Epithelial cell of prostate (primary cell): ENCODE measurements around the gene MVB12B.

Experiments used
- DNase-seq: peaks from one replicate; pipeline ENCODE4 v3.0.0-alpha.2; 2011; ENCODE audit warnings: low read depth, low spot score
- H3K27ac ChIP-seq: fragments of 450-650 bp; 2 replicates; pipeline ENCODE4 v1.5.1; 2017; ENCODE audit warnings: mild to moderate bottlenecking

The MVB12B gene

DNA sequence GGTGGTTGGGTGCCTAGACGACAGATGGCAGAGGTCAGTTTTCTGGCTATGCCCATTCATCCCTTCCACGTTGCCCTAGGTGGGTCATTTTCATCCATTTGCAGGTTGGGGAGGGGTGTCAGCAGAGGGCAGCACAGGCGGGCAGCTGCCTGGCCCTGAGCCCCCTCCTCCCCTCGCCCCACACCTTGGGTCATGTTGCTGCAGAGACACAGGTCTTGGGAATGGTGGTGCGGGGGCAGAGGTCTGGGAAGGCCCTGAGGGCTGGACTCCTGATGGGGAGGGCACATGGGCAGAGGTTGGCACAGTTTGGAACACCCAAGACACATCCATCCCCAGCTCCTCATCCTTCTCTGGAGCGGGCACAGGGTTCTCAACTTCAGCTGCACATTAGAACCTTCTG is 183.9 kb downstream of the MVB12B start:
- H3K27ac ChIP-seq: no peak overlapping the region
- DNase-seq: no peak

DNA sequence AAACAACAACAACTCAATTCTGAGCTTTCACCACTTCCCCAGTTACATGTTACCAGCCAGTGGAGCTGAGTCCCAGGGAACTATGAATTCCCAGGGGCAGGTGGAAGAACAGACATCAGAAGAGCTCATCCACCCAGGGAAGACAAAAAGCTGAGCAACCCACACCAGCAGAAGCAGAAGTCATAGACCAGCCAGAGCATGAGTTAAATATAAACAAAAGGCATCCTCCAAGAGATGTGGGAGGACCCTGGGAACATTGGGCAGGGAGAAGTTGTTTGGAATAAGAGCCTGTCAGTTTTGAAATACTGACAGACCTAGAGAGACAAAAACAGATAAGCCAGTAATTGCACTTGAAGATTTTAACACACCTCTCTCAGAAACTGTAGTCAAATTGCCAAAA is 184.8 kb downstream of the MVB12B start:
- no peak overlapping the region for H3K27ac ChIP-seq
- no peak for DNase-seq

DNA sequence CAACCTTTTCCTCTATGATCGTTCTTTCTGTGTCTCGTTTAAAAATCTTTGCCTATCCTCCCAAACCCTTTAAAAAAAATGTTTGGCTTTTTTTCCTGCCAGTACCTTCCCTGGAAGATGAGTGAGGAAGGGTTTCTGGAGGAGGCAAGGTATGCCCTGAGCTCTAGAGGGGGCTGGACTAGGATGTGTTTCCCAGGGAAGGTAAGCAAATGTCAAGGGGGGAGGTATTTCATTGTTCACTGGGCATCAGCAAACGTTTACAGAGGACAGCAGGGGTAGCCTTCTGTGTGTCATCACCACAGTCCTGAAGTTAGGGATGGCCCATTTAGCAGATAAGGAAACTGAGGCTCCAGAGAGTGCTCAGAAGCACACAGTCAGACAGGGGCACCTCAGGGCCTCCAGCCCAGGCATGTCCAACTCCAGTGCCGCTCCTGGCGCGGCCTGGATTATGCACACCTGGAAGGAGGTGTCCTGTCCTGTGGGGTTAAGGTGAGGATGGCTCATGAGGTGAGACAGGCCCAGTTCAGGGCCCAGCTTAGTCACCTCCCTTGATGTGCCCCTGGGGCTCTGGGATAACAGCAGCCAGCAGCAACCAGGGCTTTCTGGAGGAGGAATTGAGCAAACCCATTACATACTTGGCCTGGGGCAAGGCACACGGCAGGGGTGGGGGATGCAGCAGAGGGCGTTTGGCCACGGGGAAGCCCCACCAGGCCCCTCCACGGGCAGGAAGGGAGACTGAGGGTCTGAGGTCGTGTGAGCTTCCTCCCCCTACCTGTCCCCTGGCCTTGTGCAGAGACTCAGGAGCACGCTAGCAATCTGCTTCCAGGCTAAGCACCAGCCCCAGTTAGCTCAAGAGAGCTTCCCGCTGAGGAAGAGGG is 186.8 kb downstream of the MVB12B start:
- DNase-seq: no peak
- no peak overlapping the region for H3K27ac ChIP-seq

DNA sequence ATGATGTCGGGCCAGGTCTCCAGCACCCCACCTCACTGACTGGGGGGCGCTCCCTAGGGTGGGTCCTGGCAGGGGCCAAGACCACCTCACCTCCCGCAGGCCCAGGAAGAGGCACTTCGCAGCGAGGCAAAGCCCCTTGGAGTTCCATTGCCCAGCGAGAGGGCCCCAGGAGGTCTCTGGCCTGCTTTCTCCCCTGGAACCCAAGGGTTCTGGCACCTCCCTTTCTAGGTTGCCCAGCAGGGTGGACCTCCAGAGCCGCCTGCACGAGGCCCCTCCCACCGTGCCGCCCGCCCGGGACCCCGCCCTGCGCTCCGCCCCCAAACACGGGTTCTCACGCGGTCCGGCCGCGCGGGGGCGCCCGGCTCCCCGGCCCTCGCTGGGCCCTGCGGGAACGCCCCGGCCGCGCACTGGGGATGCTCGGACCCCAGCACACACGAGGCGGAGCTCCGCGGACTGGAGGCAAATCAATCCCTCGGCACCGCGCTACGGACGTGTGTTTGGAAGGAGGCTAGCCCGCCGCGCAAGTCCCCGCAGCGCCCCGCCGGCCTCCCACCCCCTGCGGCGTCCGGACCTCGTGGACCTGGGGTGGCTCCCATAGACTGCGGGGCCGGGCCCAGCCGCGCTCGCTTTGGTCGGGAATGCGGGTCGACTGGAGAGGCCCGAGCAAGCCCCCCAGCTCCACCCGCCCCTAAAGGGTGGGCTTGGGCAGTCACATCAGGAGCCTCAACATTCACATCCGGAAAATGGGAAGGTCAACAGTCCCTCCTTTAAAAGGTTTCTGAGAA is 187.6 kb downstream of the MVB12B start:
- DNase-seq: no peak
- no peak overlapping the region for H3K27ac ChIP-seq

DNA sequence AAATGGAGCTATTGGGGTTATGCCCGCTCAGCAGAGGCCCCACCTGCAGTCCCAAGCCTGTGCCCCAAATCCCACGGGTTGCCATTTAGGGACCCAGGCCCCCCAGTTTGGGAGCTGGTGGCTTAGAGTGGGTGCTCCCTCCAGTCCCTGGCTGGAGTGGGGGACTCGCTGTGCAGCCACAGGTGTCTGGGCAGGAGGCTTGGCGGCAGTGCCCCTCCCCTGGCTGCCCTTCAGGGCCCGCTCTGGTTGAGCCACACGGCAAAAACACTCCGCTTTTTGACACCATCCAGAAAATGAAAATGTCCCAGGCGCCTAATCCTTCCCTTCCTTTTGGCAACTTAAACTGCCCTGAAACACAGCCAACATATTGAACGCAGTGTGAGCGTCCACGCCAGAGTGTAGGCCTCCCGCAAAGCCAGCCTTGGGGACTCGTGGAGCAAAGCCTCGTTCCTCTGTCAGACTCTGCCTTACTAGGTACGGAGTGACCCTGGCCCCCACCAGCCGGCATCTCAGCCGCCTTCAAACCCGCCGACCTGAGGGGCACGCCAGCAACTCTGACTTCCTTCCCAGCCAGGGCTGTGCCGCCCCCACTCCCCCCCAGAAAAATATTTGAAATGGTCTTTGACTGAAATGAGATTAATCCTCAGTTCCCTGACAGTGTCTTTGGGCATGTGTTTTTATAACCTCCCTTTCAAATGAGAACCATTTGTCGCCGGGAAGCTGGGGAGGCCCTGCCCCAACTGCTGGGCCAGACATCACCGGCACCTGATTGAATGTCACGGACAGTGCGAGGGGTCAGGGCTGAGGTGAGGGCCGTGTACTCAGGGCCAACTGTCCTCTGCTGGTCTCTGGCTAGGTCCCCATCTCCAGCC is 188.6 kb downstream of the MVB12B start:
- H3K27ac ChIP-seq: no peak overlapping the region
- DNase-seq: no peak

DNA sequence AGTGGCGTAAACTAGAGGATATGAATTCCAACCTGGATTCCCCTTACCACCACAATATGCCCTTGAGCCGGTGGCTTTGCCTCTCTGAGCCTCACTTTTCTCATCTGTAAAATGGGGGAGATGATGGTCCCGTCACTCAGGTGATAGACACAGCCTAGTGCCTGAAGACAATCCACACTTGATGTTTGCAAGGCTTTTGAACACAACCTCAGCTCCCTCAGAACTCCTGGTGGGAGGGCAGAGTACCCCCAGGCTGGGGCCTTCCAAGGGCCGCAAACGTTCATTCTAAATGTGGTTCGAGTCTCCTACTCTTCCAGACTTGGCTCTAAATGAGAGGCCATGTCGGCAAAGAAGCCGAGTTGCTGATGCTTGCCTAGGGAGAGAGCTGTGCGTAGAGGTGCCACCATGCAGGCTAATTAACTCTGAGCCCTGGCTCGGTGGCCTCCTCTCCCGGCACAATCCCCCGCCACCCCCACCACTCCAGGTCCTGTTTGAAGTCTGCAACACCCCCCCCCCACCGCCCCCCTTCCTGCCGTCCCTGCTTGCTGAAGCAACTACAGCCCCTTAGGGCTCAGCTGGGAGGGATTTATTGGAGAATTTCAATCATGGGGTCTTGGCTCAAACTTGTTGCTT is 189.4 kb downstream of the MVB12B start:
- H3K27ac ChIP-seq: no peak overlapping the region
- DNase-seq: no peak

DNA sequence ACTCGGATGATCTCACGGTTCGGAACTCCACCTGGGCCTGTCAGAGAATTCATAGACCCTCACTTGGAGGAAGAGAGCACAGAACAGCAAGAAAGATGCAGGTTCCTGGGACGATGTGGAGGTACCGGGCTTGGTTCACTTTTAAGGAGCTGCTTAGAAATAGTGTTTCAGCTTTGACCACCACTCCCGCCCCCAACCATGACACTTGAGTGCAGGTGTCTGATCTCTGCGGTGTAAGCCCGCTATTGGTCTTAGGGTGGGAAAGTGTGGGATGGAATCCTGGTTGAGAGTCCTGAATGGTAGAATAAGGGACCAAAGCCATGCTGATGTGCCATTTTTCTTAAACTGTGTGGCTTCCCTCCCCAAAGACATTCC is 189.9 kb downstream of the MVB12B start:
- no peak for DNase-seq
- no peak overlapping the region for H3K27ac ChIP-seq

DNA sequence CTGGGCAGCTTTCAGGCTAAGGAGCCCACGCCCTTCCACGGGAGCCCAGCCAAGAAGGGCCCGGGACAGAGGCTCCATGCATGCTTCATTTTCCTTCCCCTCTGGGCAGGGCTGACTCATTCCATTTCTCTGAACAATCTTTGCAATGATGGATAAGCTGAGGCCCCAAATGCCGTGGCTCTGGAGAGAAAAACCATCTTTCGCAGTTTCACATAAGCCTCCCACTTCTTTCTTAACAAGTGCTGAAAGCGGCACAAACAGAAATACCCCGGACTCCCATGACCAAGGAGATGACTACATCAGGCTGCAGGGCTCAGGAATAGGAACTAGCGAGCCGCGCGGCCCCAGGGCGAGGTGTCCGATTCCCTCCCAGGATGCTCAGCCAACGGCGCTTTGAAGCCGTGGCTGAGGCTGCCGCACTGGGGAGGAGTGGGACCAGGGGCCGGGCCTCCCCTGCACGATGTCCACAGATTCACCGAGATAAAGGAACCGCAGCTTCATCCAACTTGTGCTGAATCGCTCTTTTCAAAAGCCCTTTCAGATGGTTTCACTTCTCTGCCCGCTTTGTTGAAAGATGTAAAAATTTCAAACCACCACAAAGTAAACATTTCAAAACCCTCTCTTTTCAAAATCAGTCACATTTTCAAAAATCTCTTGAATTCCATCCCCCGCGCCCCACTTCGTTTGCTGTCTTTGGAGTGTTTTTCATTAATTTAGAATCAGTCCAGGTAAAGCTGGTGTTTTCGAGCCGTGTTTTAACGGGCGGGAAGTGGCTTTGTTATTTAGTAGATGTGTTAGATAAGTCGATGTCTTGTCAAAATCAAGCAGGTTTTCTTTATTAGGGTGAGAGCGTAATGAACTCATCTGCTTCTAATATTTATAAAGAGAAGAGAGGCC is 190.6 kb downstream of the MVB12B start:
- no peak for DNase-seq
- H3K27ac ChIP-seq: no peak overlapping the region

DNA sequence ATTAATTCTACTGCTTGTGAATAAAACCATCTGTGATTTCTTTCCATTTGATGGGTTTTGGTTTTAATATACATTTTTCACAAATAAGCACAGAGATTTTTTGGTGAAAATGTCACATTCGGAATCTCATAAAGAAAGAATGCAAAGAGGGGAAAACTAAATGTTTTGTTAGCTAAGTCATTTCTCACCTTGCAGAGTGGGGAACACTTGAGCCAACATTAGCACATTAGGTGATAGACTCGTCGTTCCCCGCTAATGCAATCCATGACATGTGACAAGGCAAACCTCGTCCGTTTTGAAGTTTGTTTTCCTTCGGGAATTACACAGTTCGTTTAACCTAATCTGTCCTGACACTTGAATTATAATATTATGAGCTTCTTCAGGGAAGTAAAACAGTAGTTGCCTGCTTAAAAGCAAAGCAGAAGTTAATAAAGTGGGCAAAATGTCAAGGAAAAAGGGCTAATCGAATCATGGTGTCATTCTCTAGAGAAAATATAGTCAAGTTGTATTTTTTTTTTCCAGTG is 191.3 kb downstream of the MVB12B start:
- no peak for DNase-seq
- no peak overlapping the region for H3K27ac ChIP-seq

DNA sequence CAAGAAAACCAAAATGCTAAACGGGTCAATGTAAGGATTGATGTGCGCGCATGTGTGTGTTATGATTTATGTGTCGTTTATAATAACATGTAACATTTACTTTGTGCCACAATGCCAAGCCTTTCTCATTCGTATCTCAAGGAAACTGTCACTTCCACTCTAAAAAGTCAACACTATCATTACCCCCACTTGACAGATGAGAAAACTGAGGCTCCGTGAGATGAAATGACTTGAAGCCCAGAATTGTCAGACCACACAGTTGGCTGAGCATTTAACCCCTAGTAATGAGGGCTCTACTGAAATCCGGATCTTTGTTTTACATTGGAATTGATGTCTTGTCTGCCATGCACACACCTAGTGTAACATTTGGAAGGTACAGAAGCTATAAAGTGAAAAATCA is 192.1 kb downstream of the MVB12B start:
- H3K27ac ChIP-seq: no peak overlapping the region
- DNase-seq: no peak

DNA sequence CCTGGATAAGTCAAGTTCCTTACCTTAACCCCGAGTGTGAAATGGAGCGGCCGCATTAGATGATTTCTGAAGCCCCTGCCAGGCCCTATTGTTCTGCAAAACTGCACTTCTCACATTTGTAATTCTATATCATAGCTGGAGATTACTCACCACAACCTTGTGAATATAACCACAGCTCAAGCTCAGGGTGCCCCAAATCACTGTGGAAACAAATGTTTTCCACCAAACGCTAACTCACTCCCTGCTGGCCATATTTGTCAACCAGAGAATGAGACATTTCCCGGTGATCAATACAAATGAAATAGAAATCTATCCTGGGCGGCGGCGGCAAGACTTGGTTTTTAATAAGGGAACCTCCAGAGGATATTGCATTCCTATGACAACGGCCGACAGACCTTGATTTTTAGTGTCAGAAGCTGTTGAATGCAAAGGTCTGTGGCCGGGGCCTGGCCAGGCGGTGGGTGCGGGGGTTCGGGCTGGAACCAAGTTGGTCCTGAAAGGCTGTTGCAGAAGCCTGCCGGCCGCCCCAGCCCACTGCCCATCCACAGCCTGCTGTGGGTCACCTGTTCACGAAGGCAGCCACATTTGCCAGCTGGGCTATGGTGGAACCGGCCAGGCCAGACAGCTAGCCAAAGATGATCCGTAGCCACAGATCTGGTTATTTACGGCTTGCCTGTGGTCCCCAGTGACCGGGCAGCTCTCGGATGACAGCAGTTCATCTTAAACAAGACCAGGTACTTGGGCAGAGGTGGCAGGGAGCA is 193.2 kb downstream of the MVB12B start:
- H3K27ac ChIP-seq: no peak overlapping the region
- DNase-seq: no peak

DNA sequence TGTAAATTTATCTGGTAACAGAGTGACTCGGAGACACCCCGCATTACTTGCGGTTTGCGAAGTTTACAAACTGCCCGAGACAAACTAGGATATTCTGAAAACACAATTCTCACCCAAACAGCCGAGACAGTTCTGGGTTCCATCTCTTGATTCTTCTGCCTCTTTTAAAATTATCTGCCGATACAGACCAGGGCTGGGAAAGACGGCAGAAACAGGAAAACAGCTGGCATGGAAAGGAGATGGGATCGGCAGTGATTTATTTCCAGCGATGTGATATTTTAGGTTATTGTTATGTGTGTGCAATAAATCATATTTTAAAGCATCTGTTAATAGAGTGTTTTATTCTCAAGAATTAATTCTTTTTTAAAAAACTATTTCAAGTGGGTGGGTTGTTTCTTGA is 193.8 kb downstream of the MVB12B start:
- no peak for DNase-seq
- H3K27ac ChIP-seq: no peak overlapping the region

DNA sequence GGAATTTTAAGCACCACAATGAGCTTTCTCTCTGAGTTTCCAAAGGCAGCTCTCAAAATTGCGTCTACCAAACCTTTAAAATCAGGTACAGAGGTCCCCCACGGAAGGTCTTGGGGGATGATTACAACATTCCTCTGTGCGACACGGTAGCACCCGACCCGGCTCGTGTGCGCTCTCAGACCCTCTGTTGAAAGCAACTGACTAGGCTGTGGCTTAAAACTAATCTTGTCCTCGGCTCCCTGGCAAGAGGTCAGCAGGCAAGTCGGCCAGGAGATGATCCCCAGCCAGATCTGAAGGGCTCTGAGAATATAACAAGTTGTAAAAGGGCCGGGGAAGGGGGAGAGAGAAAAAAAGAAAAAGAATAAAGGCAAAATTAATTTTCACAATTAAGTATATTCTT is 194.5 kb downstream of the MVB12B start:
- DNase-seq: no peak
- H3K27ac ChIP-seq: no peak overlapping the region

DNA sequence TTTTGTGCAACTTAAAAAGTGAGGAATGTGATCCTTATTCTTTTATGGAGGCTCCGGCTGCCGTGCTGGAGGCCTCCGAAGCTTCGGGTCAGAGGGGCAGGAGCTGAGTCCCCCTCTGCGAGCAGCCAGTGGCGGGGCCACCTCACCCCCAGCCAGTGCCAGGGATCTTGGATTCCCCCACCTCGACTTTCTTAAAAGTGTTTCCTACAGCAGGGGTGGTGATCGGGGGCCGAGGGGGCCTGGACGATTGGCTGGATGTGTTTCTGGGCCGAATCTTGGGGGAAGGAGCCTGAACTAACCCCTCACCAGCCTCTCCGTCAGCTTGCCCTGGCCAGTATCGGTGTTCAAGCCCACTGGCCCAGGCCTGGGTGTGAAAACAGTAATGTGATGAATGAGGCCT is 194.9 kb downstream of the MVB12B start:
- DNase-seq: no peak
- H3K27ac ChIP-seq: no peak overlapping the region

DNA sequence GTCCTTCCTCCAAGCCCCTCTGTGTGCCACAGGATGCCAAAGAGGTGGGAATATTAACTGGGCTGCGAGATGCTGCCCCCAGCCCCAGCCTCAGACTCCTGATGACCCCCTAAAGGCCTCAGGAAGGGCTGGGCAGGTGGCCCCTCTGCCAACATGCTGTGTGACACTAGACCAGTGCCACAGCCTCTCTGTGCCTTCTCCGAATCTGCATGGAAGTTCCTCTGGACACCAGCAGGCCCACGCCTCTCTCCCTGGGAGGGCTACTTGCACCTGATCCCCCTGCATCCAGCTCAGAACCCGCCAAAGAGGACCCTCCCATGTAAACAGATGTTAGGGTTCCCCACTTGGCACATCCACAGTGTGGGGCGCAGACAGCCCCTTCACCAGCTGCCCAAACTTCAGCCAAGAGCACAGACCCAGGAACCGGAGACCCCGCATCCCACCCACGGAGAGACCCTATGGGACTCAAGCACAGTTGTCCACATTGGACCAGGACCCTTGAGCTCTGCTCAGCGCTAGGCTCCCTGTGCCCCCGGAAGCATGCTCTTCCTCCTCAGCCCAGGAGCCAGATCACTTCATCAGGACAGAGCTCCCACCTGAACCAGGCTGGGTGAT is 195.5 kb downstream of the MVB12B start:
- no peak for DNase-seq
- H3K27ac ChIP-seq: no peak overlapping the region

DNA sequence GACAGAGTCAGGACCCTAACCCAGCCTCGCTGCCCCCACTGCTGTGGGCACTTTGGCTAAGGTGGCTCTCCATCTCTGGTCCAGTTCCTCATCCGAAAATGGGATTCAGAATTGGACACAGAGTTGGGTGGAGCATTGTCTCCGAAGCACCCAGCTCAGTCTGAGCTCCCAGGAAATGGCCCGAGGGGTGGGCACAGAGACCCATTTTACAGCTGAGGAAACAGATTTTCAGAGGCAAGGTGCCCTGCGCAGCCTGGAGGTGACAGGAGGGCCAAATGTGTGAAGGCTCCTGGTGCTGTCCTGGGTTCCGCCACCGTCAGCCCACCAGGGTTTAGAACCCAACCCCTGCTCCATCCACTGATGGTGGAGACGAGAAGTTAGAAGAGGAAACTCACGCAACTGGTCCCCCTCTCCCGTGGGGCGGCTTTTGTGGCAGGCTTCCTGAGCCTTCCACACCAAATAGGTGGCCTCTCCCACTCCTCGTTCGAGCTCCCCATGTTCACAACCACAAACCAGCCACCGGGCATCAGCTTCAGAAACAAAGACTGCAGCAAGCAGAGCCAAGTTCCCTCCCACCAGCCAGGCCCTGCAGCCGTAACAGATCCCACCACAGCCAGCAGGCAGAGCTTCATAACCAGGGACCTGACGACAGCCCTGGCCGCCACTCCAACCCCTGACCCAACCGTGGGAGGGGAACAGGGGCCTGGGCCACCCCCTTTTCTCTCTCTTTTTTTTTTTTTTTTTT is 196.2 kb downstream of the MVB12B start:
- no peak overlapping the region for H3K27ac ChIP-seq
- DNase-seq: no peak

DNA sequence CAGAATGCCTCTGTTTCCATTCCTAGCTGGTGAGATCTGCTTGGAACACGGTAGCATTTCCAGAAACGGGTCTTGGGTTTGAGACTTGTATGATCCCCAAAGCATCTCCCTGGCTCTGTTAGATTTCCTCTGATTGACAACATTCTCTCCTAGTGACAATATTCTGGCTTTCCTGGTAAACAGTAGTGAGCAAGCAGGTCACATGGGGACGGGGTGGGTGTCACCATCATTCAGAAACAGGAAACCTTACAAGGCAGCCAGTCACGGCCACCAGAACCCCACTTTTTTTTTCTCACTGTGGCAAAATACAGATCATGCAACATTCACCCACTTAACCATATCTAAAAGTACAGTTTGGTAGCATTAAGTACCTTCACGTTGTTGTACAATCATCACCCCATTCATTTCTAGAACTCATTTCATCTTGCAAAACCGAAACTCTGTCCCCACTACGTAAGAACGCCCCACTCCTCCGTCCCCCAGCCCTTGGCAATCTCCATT is 197.0 kb downstream of the MVB12B start:
- no peak for DNase-seq
- H3K27ac ChIP-seq: no peak overlapping the region
